Stimulated activated memory B cell treated with anti-CD40 and anti-IgM and Interleukin-4, amounts not matched to agents 10 μg/mL and 1 μg/mL and 100 μg/mL, for 72 hours (primary cell): ENCODE measurements around the gene LMO7.
"Not testable (repeated sequence)": the region's sequence is repeated elsewhere in the genome, so short reads cannot be mapped to it uniquely, and the experiment has no call there.

Source experiments
- ATAC-seq: fragments of 150-1000 bp; cut with Tn5 transposase; 2 replicates; pipeline ENCODE4 v1.10.0; 2021
- H3K27ac Mint-ChIP-seq: one replicate; pipeline ENCODE4 v1.8.0; 2022; ENCODE audit warnings: mild to moderate bottlenecking, mixed read lengths
- H3K27me3 Mint-ChIP-seq: one replicate; pipeline ENCODE4 v1.8.0; 2022; ENCODE audit warnings: mixed read lengths
- H3K36me3 Mint-ChIP-seq: one replicate; pipeline ENCODE4 v1.8.0; 2022; ENCODE audit warnings: mixed read lengths
- H3K4me1 Mint-ChIP-seq: one replicate; pipeline ENCODE4 v1.8.0; 2022; ENCODE audit warnings: mixed read lengths
- H3K4me3 Mint-ChIP-seq: one replicate; pipeline ENCODE4 v1.8.0; 2022; ENCODE audit warnings: mild to moderate bottlenecking, moderate library complexity, mixed read lengths
- H3K9me3 Mint-ChIP-seq: one replicate; pipeline ENCODE4 v1.8.0; 2022; ENCODE audit warnings: mixed read lengths

The LMO7 gene

GRCh38 chr13:75726306-75726705 is 90.2 kb downstream of the LMO7 start:
- Mint-ChIP-seq H3K4me3 (no peak overlapping the region), H3K27me3 (no peaks in the 10 kb centered on the region), H3K4me1 (no peaks in the 10 kb centered on the region), H3K9me3 (no peaks in the 10 kb centered on the region), H3K27ac (no peak overlapping the region), H3K36me3 (peaks cover 12% of the 10 kb centered on the region)
- ATAC-seq: no peak

DNA sequence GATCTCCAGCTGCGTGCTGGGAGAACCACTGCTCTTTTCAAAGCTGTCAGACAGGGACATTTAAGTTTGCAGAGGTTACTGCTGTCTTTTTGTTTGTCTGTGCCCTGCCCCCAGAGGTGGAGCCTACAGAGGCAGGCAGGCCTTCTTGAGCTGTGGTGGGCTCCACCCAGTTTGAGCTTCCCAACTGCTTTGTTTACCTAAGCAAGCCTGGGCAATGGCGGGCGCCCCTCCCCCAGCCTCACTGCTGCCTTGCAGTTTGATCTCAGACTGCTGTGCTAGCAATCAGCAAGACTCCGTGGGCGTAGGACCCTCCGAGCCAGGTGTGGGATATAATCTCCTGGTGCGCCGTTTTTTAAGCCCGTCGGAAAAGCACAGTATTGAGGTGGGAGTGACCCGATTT is 97.0 kb downstream of the LMO7 start:
- not testable (repeated sequence) for H3K4me3 Mint-ChIP-seq, H3K27me3 Mint-ChIP-seq

DNA sequence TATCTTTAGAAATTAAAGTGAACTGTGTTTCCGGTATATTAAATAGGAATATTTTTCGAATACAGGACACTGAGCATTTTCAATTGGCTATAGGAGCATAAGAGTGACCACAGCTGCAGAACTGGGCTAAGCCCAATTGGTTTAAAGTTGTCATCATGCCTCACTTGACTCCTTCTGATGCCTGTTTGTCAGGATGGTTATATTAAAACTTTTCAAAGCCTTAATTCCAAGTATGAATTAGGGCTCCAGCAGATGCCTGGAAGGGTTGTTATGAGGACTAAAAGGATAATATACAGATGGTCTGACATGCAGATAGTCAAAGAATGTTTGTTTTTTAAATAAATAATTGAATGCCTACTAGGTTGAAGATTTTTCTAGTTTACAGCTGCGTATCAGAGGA is 100.0 kb downstream of the LMO7 start:
- Mint-ChIP-seq H3K4me3 (no peak overlapping the region), H3K27ac (no peak overlapping the region), H3K9me3 (no peaks in the 10 kb centered on the region), H3K36me3 (peaks cover 27% of the 10 kb centered on the region), H3K4me1 (no peaks in the 10 kb centered on the region), H3K27me3 (no peaks in the 10 kb centered on the region)
- ATAC-seq: no peak

More for the DNA sequence above, 97.0 kb downstream of the LMO7 start:
- not testable (repeated sequence) for ATAC-seq, H3K9me3 Mint-ChIP-seq, H3K27ac Mint-ChIP-seq, H3K4me1 Mint-ChIP-seq
- peaks cover 32% of the 10 kb centered on the region for H3K36me3 Mint-ChIP-seq

GRCh38 chr13:75738841-75739240 is 102.7 kb downstream of the LMO7 start:
- H3K4me3 Mint-ChIP-seq: no peak overlapping the region
- peaks cover 10% of the 10 kb centered on the region for H3K9me3 Mint-ChIP-seq
- H3K4me1 Mint-ChIP-seq: no peaks in the 10 kb centered on the region
- peaks cover 19% of the 10 kb centered on the region for H3K36me3 Mint-ChIP-seq
- H3K27me3 Mint-ChIP-seq: no peaks in the 10 kb centered on the region
- H3K27ac Mint-ChIP-seq: no peak overlapping the region
- no peak for ATAC-seq

GRCh38 chr13:75739244-75739868 is 103.2 kb downstream of the LMO7 start:
- H3K9me3 Mint-ChIP-seq: peaks cover 10% of the 10 kb centered on the region
- H3K4me1 Mint-ChIP-seq: no peaks in the 10 kb centered on the region
- H3K36me3 Mint-ChIP-seq: peaks cover 17% of the 10 kb centered on the region
- H3K4me3 Mint-ChIP-seq: no peak overlapping the region
- H3K27me3 Mint-ChIP-seq: no peaks in the 10 kb centered on the region
- no peak for ATAC-seq
- H3K27ac Mint-ChIP-seq: no peak overlapping the region

GRCh38 chr13:75740031-75740430 is 103.9 kb downstream of the LMO7 start:
- no peak overlapping the region for H3K27ac Mint-ChIP-seq
- no peak overlapping the region for H3K4me3 Mint-ChIP-seq
- H3K9me3 Mint-ChIP-seq: peaks cover 12% of the 10 kb centered on the region
- no peaks in the 10 kb centered on the region for H3K4me1 Mint-ChIP-seq
- ATAC-seq: no peak
- H3K36me3 Mint-ChIP-seq: peaks cover 17% of the 10 kb centered on the region
- H3K27me3 Mint-ChIP-seq: no peaks in the 10 kb centered on the region

DNA sequence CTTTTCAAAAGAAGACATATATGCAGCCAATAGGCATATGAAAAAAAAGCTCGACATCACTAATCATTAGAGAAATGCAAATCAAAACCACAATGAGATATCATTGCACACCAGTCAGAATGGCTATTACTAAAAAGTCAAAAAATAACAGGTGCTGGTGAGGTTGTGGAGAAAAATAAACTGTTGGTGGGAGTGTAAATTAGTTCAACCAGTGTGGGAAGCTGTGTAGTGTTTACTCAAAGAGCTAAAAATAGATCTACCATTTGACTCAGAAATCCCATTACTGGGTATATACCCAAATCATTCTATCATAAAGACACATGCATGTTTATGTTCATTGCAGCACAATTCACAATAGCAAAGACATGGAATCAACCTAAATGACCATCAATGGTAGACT is 106.9 kb downstream of the LMO7 start:
- not testable (repeated sequence) for H3K27me3 Mint-ChIP-seq, H3K27ac Mint-ChIP-seq, ATAC-seq, H3K4me1 Mint-ChIP-seq, H3K4me3 Mint-ChIP-seq
- Mint-ChIP-seq H3K9me3 (peaks cover 13% of the 10 kb centered on the region), H3K36me3 (peaks cover 17% of the 10 kb centered on the region)

- ATAC-seq: no peak
- Mint-ChIP-seq H3K4me3 (no peak overlapping the region), H3K4me1 (no peaks in the 10 kb centered on the region), H3K9me3 (peaks cover 13% of the 10 kb centered on the region), H3K27ac (no peak overlapping the region), H3K27me3 (no peaks in the 10 kb centered on the region), H3K36me3 (peaks cover 17% of the 10 kb centered on the region)
Measured at GRCh38 chr13:75744127-75744526, 108.0 kb downstream of the LMO7 start.

DNA sequence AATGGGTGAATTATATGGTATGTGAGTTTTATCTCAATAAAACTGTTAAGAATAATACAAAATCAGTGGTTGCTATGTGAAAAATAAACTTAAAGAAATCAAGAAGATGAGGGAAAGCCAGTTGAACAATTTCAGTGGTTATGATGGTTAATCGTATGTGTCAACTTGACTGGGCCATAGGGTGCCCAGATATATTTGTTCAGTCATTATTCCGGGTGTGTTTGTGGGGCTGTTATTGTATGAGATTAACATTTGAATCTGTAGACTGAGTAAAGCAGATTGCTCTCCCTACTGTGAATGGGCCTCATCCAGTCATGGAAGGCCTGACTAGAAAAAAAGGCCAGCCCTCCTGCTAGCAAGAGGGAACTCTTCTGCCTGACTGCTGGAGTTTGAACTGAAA is 109.3 kb downstream of the LMO7 start:
- no peak overlapping the region for H3K27ac Mint-ChIP-seq
- H3K4me1 Mint-ChIP-seq: no peaks in the 10 kb centered on the region
- H3K4me3 Mint-ChIP-seq: no peak overlapping the region
- no peaks in the 10 kb centered on the region for H3K27me3 Mint-ChIP-seq
- no peak for ATAC-seq
- H3K9me3 Mint-ChIP-seq: peaks cover 13% of the 10 kb centered on the region
- H3K36me3 Mint-ChIP-seq: peaks cover 17% of the 10 kb centered on the region

GRCh38 chr13:75748874-75749273 is 112.7 kb downstream of the LMO7 start:
- H3K36me3 Mint-ChIP-seq: peaks cover 14% of the 10 kb centered on the region
- H3K4me1 Mint-ChIP-seq: no peaks in the 10 kb centered on the region
- no peaks in the 10 kb centered on the region for H3K27me3 Mint-ChIP-seq
- peaks cover 15% of the 10 kb centered on the region for H3K9me3 Mint-ChIP-seq
- no peak overlapping the region for H3K27ac Mint-ChIP-seq
- no peak for ATAC-seq
- H3K4me3 Mint-ChIP-seq: no peak overlapping the region

DNA sequence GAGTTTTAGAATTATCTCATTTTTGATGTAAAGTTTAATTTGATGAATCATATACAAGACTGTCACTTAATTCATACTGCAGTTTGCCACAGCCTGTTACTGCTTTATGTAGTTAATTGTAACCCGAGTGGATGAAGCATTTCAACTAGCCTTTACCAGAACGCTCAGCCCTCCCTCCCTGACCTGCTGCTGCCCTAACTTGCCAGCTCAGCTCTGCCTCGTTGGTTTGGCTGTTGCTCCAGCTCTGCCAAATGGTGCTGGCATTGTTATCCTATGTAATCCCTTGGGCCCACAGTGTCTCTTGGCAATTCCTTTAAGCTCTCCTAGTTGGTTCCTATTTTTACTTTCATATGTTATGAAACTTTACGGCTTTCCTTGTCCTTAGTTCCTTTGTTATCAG is 113.3 kb downstream of the LMO7 start:
- no peaks in the 10 kb centered on the region for H3K27me3 Mint-ChIP-seq
- H3K4me3 Mint-ChIP-seq: no peak overlapping the region
- no peak overlapping the region for H3K27ac Mint-ChIP-seq
- no peaks in the 10 kb centered on the region for H3K4me1 Mint-ChIP-seq
- peaks cover 19% of the 10 kb centered on the region for H3K36me3 Mint-ChIP-seq
- no peak for ATAC-seq
- H3K9me3 Mint-ChIP-seq: peaks cover 20% of the 10 kb centered on the region

DNA sequence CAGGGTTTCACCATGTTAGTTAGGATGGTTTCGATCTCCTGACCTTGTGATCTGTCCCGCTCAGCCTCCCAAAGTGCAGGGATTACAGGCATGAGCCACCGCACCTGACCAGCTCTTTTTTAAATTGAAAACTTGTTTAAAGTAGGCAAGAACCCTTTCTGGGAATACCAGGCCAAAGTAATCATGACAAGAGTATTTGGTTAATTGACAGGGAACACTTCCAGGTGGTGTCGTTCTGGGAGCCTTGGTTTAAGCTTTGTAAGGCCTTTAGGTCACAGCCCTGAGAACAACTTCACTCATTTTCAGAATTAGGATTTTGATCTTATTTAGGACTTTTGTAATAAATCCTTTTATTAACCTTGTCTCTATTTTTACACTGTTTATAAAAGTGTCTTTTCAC is 115.2 kb downstream of the LMO7 start:
- no peaks in the 10 kb centered on the region for H3K4me1 Mint-ChIP-seq
- no peaks in the 10 kb centered on the region for H3K27me3 Mint-ChIP-seq
- H3K36me3 Mint-ChIP-seq: peaks cover 25% of the 10 kb centered on the region
- no peak overlapping the region for H3K27ac Mint-ChIP-seq
- H3K4me3 Mint-ChIP-seq: no peak overlapping the region
- peaks cover 20% of the 10 kb centered on the region for H3K9me3 Mint-ChIP-seq
- no peak for ATAC-seq

DNA sequence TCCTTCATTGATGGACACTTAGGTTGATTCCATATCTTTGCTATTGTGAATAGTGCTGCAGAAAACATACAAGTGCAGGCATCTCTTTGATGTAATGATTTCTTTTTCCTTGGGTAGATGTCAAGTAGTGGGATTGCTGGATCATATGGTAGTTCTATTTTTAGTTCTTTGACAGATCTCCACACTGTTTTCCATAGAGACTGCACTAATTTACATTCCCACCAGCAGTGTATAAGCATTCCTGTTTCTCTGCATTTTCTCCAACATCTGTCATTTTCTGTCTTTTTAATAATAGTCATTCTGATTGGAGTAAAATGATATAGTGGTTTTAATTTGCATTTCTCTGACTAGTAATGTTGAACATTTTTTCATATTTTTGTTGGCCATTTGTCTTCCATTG is 116.7 kb downstream of the LMO7 start:
- Mint-ChIP-seq H3K4me1 (no peaks in the 10 kb centered on the region), H3K27ac (no peak overlapping the region), H3K27me3 (no peaks in the 10 kb centered on the region), H3K4me3 (no peak overlapping the region), H3K9me3 (peaks cover 20% of the 10 kb centered on the region), H3K36me3 (peaks cover 30% of the 10 kb centered on the region)
- ATAC-seq: no peak

GRCh38 chr13:75754936-75755335 is 118.8 kb downstream of the LMO7 start:
- Mint-ChIP-seq H3K4me3 (no peak overlapping the region), H3K27ac (no peak overlapping the region), H3K36me3 (peaks cover 30% of the 10 kb centered on the region), H3K9me3 (peaks cover 20% of the 10 kb centered on the region), H3K4me1 (peaks cover 3% of the 10 kb centered on the region), H3K27me3 (no peaks in the 10 kb centered on the region)
- ATAC-seq: no peak

DNA sequence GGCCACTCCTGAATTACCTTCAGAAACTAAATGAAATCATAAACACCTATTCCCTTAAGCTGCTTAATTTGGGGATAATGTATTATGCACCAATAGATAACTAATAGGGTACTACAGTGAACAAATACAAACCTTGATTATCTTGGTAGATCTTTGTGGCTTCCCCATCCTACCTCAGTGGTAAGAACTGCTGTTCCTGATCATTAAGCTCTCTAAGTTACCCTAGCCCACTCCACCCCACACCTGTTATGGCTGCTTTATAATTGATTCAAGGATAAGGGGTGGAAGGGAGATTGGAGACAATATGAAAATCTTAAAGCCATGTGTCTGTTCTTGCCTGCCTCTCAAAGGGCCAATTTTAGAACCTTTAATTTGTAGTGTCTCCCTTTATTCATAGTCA is 121.2 kb downstream of the LMO7 start:
- Mint-ChIP-seq H3K27ac (no peak overlapping the region), H3K27me3 (no peaks in the 10 kb centered on the region), H3K36me3 (peaks cover 29% of the 10 kb centered on the region), H3K9me3 (peaks cover 20% of the 10 kb centered on the region), H3K4me1 (peaks cover 21% of the 10 kb centered on the region), H3K4me3 (no peak overlapping the region)
- ATAC-seq: peak; percentile 20

DNA sequence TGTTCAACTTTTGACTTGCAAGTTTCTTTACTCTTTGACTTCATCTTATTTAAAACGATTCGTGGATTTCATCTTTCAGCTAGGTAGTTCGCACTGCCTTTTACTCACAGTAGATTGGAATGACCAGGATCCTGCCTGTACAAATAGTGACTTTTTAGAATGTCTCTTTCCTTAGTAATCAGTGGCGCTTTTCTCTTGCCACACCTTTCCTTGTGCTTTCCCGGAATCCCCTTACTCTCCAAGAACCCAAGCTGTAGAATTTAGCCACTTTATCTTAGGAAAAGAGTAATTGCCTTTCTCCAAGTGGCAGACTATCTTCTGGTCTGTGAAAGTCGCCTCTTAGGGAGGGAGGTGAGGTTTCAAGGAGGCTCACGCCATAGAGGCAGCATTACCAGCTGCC is 123.4 kb downstream of the LMO7 start:
- no peak overlapping the region for H3K27ac Mint-ChIP-seq

More for the DNA sequence above, 123.4 kb downstream of the LMO7 start:
- Mint-ChIP-seq H3K9me3 (peaks cover 4% of the 10 kb centered on the region), H3K4me1 (peaks cover 26% of the 10 kb centered on the region), H3K27me3 (no peaks in the 10 kb centered on the region), H3K4me3 (no peak overlapping the region), H3K36me3 (peaks cover 9% of the 10 kb centered on the region)
- no peak for ATAC-seq
